ENCODE results near the gene KLF13.

KLF13 gene

GRCh38 chr15:31405200-31405920 lies 78.7 kb downstream of the KLF13 start:
- no peak for DNase-seq

- no peak for DNase-seq
Observed at GRCh38 chr15:31407376-31407775, 80.7 kb downstream of the KLF13 start.

- DNase-seq: no peak
Observed at GRCh38 chr15:31407851-31408250, 81.2 kb downstream of the KLF13 start.

GRCh38 chr15:31408724-31409123 lies 82.1 kb downstream of the KLF13 start:
- DNase-seq: no peak

DNA sequence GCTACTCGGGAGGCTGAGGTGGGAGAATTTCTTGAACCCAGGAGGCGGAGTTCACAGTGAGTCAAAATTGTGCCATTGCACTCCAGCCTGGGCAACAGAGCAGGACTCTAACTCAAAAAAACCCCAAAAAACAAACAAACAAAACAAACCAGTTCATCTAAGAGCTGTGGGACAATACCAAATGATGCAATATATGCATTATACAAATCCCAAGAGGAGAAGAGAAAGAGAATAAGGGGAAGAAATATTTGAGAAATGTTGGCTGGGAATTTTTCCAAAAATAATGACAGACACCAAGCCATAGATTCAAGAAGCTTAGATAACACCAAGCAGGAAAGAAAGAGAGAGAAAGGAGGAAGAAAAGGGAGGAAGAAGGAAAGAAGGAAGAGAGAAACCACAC lies 82.5 kb downstream of the KLF13 start:
- DNase-seq: no peak

- no peak for DNase-seq
Observed at GRCh38 chr15:31412824-31413223, 86.2 kb downstream of the KLF13 start.

DNA sequence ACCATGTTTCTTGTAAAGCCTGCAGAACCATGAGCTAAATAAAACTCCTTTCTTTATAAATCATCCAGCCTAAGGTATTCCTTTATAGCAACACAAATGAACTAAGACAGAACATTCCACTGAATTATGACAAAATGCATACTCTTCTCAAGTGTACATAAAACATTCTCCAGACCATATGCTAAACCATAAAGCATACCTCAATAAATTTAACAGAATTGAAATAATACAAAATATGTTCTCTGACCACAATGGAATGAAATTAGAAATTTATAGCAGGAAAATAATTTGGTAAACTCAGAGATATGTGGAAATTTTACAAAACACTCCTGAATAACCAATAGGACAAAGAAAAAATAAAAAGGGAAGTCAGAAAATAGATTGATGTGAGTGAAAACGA lies 88.6 kb downstream of the KLF13 start:
- DNase-seq: no peak

DNA sequence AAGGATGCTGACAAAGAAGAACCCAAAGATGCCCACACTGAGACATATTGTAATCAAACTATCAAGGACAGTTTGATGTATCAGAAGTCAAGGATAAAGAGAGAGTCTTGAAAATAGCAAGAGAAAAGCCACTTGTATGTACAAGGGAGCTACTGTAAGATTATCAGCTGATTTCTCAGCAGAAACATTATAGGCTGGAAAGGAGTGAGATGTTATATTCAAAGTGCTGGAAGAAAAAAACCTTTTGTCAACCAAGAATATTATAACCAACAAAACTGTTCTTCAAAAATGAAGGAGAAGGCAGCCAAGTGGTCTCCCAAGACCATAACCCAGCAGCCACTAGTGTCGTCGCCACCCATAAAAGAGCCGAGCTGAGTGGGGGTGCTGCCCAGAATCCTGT lies 93.2 kb downstream of the KLF13 start:
- no peak for DNase-seq

- no peak for DNase-seq
Observed at GRCh38 chr15:31427411-31427810, 100.8 kb downstream of the KLF13 start.
